NCI-H524 (cell line): ENCODE results near the gene ECT2L.
"Not testable (repeated sequence)": the region's sequence is repeated elsewhere in the genome, so short reads cannot be mapped to it uniquely, and the experiment has no call there.

Experiments
- DNase-seq, 2 experiments: peaks; one replicate each; lab custom pipeline; 2025; lab: John Stamatoyannopoulos, UW

Gene ECT2L

GRCh38 chr6:138936873-138937272, 141.0 kb downstream of the ECT2L start:
- not testable (repeated sequence) for DNase-seq

GRCh38 chr6:138943089-138943625, 147.3 kb downstream of the ECT2L start:
- DNase-seq, result no peak

- no peak for DNase-seq
Measured at GRCh38 chr6:138944412-138944811, 148.5 kb downstream of the ECT2L start.

- peak in 1 of 2 experiments; percentile 26 for DNase-seq
Measured at GRCh38 chr6:138945354-138945753, 149.5 kb downstream of the ECT2L start.

GRCh38 chr6:138948004-138948403, 152.1 kb downstream of the ECT2L start:
- no peak for DNase-seq

GRCh38 chr6:138948546-138949179, 152.8 kb downstream of the ECT2L start:
- peak; percentile 15 to 29 for DNase-seq

- no peak for DNase-seq
Measured at GRCh38 chr6:138953451-138953850, 157.6 kb downstream of the ECT2L start.
